ENCODE results near the gene BAAT.

DNA sequence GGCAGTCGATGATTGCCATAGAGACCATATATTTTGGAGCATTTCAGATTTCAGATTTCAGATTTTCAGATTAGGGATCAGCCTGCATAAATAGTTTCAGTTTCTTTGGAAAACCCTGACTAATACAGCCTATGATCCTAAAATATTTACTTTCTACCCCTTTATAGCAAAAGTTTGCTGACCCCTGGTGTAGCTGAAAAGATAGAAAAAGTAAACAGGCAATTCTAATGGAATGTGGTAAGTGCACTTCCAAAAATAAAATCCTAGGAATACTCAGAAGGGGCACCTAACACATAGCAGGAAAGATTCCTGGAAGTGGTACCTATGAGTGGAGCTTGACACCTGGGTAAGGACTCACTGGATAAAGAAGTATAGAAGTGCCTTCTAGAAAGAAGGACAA lies 34.5 kb downstream of the BAAT start:
- TF ChIP-seq FOXM1 (IDR thresholded peaks at IDR 0.05; ENCODE audit: borderline replicate concordance) (no peak), SP1 (IDR thresholded peaks at IDR 0.05) (no peak), TARDBP (IDR thresholded peaks at IDR 0.05) (no peak), BHLHE40 (IDR thresholded peaks at IDR 0.05; ENCODE audit: borderline replicate concordance) (no peak), FOXA1 (IDR thresholded peaks at IDR 0.05) (no peak), L3MBTL2 (conservative IDR thresholded peaks at IDR 0.05) (no peak)

Measured in HEK293T (cell line).